Erythroblast (primary cell): Measurements from ENCODE around the gene TMEM272.

Source experiments
- DNase-seq, 2 experiments: peaks; one replicate each; lab custom pipeline; 2025; lab: John Stamatoyannopoulos, UW
- GATA1 ChIP-seq: IDR thresholded peaks from 2 replicates; pipeline ENCODE4 v1.6.1; 2011; ENCODE audit warnings: low read depth, mild to moderate bottlenecking, control low read depth, low read length, moderate library complexity
- POLR2A ChIP-seq: IDR thresholded peaks from 2 replicates; pipeline ENCODE4 v1.6.1; 2011; ENCODE audit warnings: mild to moderate bottlenecking, low read length

TMEM272 gene

DNA sequence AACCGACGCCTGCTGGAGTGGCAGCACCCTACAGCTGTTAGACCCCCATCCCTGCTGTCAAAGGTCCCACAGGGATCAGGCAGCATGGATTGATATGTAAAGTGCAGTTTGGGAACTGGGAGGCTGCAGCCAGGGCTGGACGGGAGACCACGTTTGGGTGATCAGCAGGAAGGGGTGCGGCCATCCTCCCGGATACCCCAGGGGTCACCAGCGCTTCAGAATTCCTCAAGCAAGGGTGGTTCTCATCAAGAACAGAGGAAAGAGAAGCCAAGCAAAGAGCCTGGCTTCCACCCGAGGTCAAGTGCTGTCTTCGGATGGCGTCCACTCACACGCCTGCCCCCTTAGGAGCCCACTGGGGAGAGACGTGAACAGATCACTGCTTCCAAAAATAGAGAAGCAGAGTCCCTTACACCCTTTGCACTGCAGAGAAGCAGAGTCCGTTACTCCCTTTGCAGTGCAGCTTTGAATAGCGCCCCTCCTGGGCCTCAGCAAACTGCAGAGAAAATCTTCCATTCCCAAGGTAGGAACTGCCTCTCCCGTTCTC lies 76.5 kb downstream of the TMEM272 start:
- no peak for TF ChIP-seq POLR2A
- TF ChIP-seq GATA1, result no peak
- no peak for DNase-seq

DNA sequence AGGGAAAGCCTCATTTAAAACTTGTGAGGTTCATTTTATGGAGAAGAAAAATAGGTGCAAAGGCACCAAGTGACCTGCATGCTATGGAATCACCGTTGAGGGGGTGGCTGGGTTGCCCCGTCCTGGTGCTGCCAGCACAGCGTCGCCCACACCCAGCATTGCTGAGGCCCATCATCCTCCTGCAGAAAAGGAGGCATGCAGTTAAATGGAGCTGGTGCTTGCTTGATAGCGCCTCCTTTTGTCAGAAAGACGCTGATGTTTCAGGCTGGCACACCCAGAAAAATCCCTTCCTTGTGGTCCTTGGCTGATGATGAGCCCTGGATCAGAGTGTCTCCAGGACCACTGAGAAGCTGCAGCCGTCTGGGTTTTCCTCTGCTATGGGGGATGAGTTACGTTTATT lies 77.9 kb downstream of the TMEM272 start:
- DNase-seq, result peak; percentile 11 to 12
- TF ChIP-seq POLR2A, result no peak
- no peak for TF ChIP-seq GATA1

- no peak for DNase-seq
- no peak for TF ChIP-seq POLR2A
- TF ChIP-seq GATA1, result no peak
Observed at GRCh38 chr13:51765142-51765515, 79.8 kb downstream of the TMEM272 start.

DNA sequence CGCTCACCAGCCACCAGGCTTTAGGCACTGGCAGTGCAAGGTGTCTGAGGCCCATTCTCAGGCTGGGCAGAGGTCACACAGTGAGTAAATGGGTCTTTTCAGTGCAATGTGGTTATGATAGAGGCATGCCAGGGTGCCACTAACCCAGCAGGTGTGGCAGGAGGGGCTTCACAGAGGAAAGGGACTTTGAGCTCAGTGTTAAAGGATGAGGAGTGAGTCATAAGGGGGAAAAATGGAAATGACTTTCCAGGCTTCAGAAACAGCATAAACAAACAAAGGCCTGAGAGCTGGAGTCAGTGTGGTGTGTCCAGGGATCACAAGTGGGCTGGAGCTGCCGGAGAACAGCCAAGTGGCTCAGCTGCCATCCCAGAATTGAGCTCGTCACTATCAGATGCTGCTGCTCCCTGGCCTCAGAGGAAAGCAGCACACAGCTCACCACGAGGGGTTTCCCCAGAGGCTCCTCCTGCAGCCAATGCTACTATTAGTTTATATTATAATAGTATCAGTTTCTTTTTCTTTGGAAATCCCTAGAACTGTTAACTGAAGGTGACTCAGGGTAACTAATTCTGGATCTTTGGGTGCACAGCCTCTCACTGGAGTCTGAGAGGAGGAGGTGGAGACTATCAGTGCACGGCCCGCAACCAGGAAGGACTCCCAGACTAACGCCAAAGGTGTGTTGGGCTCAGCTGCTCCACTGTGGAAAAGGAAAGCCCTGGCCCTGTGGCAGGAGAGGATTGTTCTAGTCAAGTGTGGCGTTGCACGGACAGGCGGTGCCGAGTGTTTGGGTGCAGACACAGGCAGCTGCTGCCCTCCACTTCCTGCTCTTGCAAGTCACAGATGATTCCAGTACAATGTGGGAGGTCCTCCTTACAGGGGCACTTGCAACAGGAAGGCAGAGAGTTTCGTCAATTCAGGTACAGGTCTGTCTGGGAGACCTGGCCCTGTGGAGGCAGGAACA lies 80.5 kb downstream of the TMEM272 start:
- TF ChIP-seq GATA1 (no peak), POLR2A (no peak)
- no peak for DNase-seq

GRCh38 chr13:51763486-51763885 lies 81.5 kb downstream of the TMEM272 start:
- TF ChIP-seq GATA1, result no peak
- no peak for TF ChIP-seq POLR2A
- DNase-seq, result no peak
